Ecto neural progenitor cell (in vitro differentiated cells): ENCODE measurements around the gene KDELR3.
A peak's percentile ranks its signal among the peaks of the same experiment; 100 is the strongest.

Source experiments
- DNase-seq: peaks from one replicate; pipeline ENCODE4 v3.0.0-alpha.2; 2018; ENCODE audit warnings: low spot score

Gene KDELR3

GRCh38 chr22:38440747-38441350, 27.0 kb upstream of the KDELR3 start:
- no peak for DNase-seq

DNA sequence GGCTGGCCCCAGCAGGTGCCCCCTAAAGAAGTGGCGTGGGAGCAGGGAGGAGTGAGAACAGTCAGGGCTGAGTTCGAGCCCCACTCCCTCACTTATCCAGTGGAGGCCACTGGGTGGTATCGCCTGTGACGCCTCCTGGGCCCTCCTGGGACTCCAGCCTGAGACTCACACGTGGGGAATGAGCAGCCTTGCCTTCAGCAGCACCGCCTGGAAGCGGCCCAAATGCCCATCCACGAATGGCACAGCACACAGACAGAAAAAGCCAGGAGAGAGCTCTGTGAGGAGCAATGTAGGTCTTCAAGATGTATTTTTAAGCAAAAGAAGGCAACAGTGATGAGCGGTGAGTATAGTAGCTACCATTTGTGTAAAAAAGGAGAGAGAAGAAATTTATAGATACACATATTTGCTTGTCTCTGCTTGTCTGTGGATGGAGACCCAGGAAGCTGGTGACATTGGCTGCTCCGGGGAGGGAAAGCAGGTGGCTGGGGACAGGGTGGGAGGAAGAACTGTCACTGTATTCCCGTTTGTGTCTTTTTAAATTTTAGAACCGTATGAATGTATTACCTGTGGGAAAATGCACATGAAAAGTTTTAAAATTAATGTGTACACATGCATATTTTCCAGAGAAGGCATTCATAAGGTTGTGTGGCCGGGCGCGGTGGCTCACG, 26.1 kb upstream of the KDELR3 start:
- no peak for DNase-seq

- no peak for DNase-seq
These were observed 24.8 kb upstream of the KDELR3 start for GRCh38 chr22:38442967-38443627.

- no peak for DNase-seq
These were observed 24.0 kb upstream of the KDELR3 start for GRCh38 chr22:38443628-38444521.

- no peak for DNase-seq
These were observed 23.1 kb upstream of the KDELR3 start for GRCh38 chr22:38444783-38445182.

GRCh38 chr22:38446018-38446601, 21.8 kb upstream of the KDELR3 start:
- no peak for DNase-seq

DNA sequence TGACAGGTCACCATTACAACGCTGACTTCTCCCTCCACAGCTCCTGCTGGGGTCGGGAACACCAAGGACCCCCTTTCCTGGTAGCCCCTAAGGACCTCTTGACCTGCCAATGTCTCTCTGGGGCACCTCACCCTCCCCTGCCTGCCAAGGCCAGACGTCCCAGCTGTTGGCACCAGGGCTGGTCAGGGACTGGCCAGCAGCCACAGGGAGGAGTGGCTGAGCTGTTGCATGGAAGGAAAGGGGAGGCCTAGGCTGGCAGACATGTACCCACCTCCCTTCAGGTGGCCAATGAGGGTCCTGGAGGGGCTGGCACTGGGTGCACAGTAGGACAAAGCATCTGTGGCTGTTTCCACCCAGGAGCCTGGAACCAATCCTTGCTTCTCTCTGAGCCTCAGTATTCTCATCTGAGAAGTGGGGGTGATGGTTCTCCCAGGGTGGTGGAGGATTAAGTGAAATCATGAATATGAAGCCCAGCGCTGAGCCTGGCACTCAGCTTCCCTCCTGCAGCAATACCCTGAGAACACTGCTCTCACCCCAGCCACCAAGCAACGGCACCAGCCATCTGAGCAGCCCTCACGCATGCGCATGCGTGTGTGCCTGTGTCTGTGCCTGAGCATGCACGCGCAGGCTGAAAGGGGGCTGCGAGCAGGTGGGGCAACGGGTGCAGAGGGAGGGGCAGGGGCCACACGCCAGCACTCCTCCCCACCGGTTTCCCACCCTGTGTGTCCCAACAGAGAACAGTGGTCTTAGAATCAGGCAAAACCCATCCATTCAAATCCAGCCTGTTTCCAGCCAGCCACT, 18.8 kb upstream of the KDELR3 start:
- DNase-seq = no peak

- DNase-seq = no peak
These were observed 18.1 kb upstream of the KDELR3 start for GRCh38 chr22:38449776-38450175.

DNA sequence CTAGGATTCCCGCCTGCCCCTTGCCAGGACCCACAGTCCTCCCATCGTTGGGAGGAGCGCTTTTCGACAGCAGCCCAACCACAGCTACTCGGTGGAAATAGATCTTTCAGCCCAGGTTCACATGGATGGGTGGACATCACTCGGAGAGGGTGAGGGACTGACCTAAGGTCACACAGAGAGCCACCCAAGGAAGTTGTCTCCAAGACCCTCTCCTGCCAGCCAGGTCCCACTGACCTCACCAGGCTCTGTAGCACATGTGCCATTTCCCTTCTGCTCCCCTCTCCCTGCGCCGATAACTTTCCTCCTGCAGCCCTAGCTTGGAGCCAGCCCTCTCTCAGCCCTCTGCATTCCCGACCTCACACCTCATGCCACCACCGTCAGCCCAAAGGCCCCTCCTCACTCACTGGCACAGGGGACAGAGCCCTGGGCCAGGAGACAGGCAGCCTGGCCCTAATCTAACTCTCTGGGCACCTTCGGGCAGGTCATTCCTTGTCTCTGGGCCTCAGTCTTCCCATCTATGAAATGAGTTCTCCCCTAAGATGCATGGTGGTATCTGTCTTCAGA, 17.6 kb upstream of the KDELR3 start:
- no peak for DNase-seq

DNA sequence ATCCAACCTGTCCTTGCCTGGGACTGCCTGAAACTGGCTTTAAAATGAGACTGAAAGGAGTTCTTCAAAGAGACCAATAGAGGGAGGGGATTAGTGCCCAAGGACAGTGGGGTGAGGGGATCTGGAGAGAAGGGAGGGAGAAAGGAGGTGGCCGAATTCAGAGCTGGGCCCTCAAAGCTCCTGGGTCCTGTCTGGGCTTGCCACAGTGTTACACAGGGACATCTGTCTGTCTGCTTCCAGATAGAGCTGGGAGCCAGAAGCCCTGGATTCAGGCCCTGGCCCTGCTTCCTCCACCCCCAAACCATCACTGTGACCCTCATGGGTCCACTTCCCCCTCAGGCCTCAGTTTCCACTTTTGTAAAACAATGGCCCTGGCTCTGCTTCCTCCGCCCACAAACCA, 16.5 kb upstream of the KDELR3 start:
- DNase-seq = no peak

GRCh38 chr22:38451864-38452263, 16.0 kb upstream of the KDELR3 start:
- no peak for DNase-seq

DNA sequence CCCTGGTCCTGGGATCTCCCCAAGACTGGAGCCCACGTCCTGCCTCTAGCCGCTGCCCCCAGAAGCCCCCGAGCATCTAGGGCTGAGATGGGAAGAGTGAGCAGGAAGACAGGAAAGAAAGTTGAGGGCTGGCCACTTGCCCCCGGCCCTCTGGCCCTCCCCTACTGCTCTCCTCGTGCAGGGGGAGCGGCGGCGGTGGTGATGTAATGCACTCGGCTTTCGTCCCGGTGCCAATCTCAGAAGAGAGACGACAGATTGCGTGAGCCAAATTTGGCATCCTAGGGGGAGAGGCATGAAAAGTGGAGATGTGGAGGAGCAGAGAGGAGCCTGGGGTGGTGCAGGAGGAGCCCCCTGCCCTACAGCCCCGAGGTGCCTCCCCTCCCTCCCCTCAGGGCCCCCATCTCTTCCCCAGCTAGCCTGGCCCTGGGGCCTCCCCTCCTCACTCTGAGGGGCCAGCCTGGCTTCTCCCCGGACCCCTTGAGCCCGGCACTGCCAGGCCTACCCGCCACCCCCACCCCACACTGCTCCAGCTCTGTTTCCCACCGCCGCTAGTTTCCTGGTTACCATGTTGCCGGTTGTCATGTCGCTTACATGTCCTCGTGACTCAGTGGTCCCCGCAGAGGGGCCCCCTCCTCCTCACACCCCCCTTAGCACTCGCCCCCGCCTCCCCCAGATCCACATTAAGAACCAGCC, 15.4 kb upstream of the KDELR3 start:
- DNase-seq = no peak

GRCh38 chr22:38453066-38453672, 14.7 kb upstream of the KDELR3 start:
- DNase-seq = no peak

- DNase-seq = no peak
These were observed 13.9 kb upstream of the KDELR3 start for GRCh38 chr22:38453996-38454352.

GRCh38 chr22:38454353-38455075, 13.4 kb upstream of the KDELR3 start:
- no peak for DNase-seq

DNA sequence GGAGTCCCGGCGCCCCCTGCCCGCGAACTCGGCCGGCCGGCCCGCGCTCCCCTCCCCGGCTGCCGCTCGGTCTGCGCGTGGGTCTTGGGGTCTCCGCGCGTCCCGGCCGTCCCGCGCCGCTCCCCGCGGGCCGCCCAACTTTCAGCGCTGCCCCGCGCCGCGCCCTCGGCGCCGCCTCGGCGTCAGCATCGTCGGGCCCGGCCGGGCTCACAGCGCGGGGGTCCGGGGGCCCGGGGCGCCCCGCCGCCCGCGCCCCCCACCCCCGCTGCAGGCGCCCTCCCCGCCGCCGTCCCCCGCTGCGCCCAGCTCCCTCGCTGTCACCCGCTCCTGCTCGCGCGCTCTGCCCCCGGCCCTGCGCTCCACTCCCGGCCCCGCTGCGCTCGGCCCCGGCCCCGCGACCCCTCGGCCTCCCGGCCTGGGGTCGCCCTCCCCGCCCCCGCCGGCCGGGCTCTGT, 12.8 kb upstream of the KDELR3 start, which contains the start of gene KCNJ4:
TSS of gene KCNJ4 (minus strand) at position 124 of the 454 bp plus-strand sequence. CDS start 27,067 bp downstream, outside the sequence.
- DNase-seq = no peak

DNA sequence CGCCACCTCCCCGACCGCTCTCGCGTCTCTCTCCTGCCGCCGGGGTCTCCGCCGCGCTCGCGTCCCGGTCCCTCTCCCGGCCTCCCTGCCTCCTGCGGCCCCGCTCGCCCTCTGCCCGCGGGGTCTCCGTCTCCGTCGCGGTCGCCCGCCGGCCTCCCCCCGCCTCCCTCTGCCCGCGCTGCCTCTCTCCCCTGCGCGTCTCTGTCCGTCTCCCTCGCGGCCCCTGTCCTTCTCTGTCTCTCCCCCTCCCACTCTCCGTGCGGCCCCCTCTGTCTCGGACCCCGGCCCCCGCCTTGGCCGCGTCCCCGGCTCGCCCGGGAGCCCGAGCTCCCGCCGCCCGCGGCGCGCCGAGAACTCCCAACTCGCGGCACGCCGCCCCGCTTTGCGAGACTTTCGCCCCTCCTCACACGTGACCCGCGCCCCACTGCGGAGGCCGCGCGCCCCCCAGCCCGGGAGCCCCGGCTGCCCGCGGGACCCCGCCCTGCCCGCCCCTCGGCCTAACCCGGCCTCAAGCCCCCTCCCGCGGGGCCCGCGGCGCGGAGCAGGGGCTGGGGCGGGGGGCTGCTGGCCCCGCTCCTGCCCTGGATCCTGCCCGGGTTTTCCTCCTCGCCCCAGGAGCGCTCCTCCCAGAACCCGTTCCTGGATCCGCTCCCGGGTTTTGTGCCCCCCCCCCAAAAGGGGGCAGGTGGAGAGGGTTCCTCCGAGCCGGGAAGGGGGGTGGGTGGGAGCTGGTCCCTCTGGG, 12.2 kb upstream of the KDELR3 start:
- peak; percentile 83 for DNase-seq

DNA sequence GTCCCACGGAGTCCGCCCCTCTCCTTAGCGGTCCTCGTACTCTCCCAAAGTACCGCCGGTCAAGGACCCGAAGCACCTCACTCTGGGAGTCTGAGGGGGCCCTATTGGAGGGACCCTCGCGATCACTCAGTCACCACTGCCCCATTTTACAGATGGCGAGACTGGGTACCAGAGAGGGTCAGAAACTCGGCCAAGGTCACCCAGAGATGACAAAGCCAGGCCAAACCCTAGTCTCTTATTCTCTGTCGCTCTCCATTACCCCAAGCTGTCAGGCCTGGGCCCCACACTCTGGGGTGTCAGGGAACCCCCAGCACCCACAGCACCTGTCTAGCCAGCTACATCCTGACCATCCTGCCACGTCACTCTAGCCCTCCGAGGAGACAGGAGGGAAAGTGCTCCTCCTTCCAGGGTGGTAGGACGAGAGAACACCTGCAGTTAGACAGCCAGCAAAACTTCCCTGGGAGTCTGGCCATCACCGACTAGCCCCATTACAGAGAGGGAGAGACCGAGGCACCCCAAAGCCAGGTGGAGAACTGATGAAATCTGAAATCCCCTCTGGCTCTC, 11.5 kb upstream of the KDELR3 start:
- DNase-seq = no peak
